Endothelial cell of umbilical vein (primary cell): ENCODE data around the gene TMIE. TPM values are rescaled to one million over a fixed set of nuclear protein-coding genes. Genes with fewer than 3 reads are reported as not detected.

Source experiments
- BruUV-seq: library from RNA; stranded (reverse); fragments of 400-500 nt; replicated peaks from 2 replicates; lab custom pipeline; 2021; lab: Mats Ljungman, UMichigan
- CTCF ChIA-PET: fragments of 300-600, 350-600 bp; sonication (Branson Sonifier 250); formaldehyde crosslinking; loops from one replicate; lab custom pipeline; 2021; ENCODE audit warnings: antibody characterized with exemption, inconsistent platforms; lab: Charles Lee
- POLR2A ChIA-PET: fragments of 300-600, 350-600 bp; sonication (Branson Sonifier 250); formaldehyde crosslinking; loops from one replicate; lab custom pipeline; 2021; ENCODE audit warnings: antibody characterized with exemption, inconsistent platforms; lab: Charles Lee
- DNase-seq: peaks from one replicate; pipeline ENCODE4 v3.0.0-alpha.2; 2011; ENCODE audit warnings: low read depth, low spot score
- FAIRE-seq: peaks from 2 replicates; lab custom pipeline; 2011; peaks lifted over from hg19 to GRCh38; lab: Jason Lieb, UNC
- H2AFZ ChIP-seq: 2 replicates; pipeline ENCODE4 v1.6.0; 2012; ENCODE audit warnings: low read depth, low read length, control low read depth, inconsistent platforms
- H3K27ac ChIP-seq: 2 replicates; pipeline ENCODE4 v1.5.1; 2011; ENCODE audit warnings: low read depth, mild to moderate bottlenecking, control low read depth, low read length, moderate library complexity; ENCODE audit not compliant: insufficient read depth
- H3K27me3 ChIP-seq, 2 experiments: 2 replicates each; pipeline versions ENCODE4 v1.6.0 to v1.6.1; 2011; ENCODE audit warnings: low read length in 2 of 2, mixed read lengths in 1 of 2; ENCODE audit not compliant: control insufficient read depth in 2 of 2, insufficient read depth in 2 of 2
- H3K36me3 ChIP-seq, 2 experiments: 2 replicates in 1 of 2; 3 replicates in 1 of 2; pipeline ENCODE4 v1.5.1; 2011; ENCODE audit warnings: low read length in 2 of 2, mild to moderate bottlenecking in 1 of 2, moderate library complexity in 1 of 2; ENCODE audit not compliant: control insufficient read depth in 2 of 2, insufficient read depth in 2 of 2; ENCODE audit errors: extremely low read depth in 1 of 2
- H3K4me1 ChIP-seq: 3 replicates; pipeline ENCODE4 v1.5.1; 2011; ENCODE audit warnings: mild to moderate bottlenecking, low read length; ENCODE audit not compliant: control insufficient read depth, insufficient read depth; ENCODE audit errors: extremely low read depth
- H3K4me2 ChIP-seq: 2 replicates; pipeline ENCODE4 v1.6.1; 2011; ENCODE audit warnings: low read length, control low read depth, mixed read lengths; ENCODE audit not compliant: insufficient read depth
- H3K4me3 ChIP-seq, 3 experiments: fragments of 200-600 bp in 1 of 3; sonication (generic), shearing (Covaris generic) in 1 of 3; replicated peaks in 1 of 3; 2 replicates each; pipeline ENCODE4 v1.5.1; 2011 to 2016; ENCODE audit warnings: control low read depth in 3 of 3, low read length in 3 of 3, mild to moderate bottlenecking in 2 of 3, inconsistent platforms in 1 of 3, low read depth in 1 of 3, moderate library complexity in 1 of 3; ENCODE audit not compliant: insufficient read depth in 1 of 3
- H3K79me2 ChIP-seq: 2 replicates; pipeline ENCODE4 v1.6.0; 2012; ENCODE audit warnings: low read length, inconsistent platforms; ENCODE audit not compliant: control insufficient read depth, insufficient read depth
- H3K9ac ChIP-seq: replicated peaks from 2 replicates; pipeline ENCODE3; 2011; ENCODE audit warnings: low read length, control low read depth; ENCODE audit not compliant: insufficient read depth; ENCODE audit errors: extremely low read depth
- H3K9me1 ChIP-seq: replicated peaks from 3 replicates; pipeline ENCODE4 v1.6.0; 2011; ENCODE audit warnings: mild to moderate bottlenecking, low read length; ENCODE audit not compliant: control insufficient read depth, insufficient read depth; ENCODE audit errors: extremely low read depth
- H3K9me3 ChIP-seq: replicated peaks from 2 replicates; pipeline ENCODE4 v1.5.1; 2012; ENCODE audit warnings: low read length, inconsistent platforms; ENCODE audit not compliant: control insufficient read depth, insufficient read depth
- H4K20me1 ChIP-seq: replicated peaks from 2 replicates; pipeline ENCODE3; 2011; ENCODE audit warnings: mild to moderate bottlenecking, low read length; ENCODE audit not compliant: control insufficient read depth, insufficient read depth; ENCODE audit errors: extremely low read depth
- CTCF ChIP-seq, 2 donors: IDR thresholded peaks; 1 replicate in 1 of 2; 2 replicates in 1 of 2; pipeline ENCODE4 v1.5.1; 2011; ENCODE audit warnings: low read length in 2 of 2, mild to moderate bottlenecking in 2 of 2, moderate library complexity in 2 of 2, control low read depth in 1 of 2, inconsistent platforms in 1 of 2, low read depth in 1 of 2; ENCODE audit not compliant: insufficient read depth in 1 of 2; ENCODE audit errors: extremely low read depth in 1 of 2
- EZH2 ChIP-seq: IDR thresholded peaks from 2 replicates; pipeline ENCODE4 v1.6.1; 2012; ENCODE audit warnings: borderline replicate concordance, low read depth, mild to moderate bottlenecking, moderate library complexity, low read length, inconsistent platforms; ENCODE audit not compliant: severe bottlenecking
- FOS ChIP-seq: IDR thresholded peaks from 2 replicates; pipeline ENCODE4 v1.6.1; 2011; ENCODE audit warnings: mild to moderate bottlenecking, low read length, moderate library complexity, borderline replicate concordance; ENCODE audit not compliant: insufficient read depth
- GATA2 ChIP-seq: IDR thresholded peaks from 2 replicates; pipeline ENCODE4 v1.7.0; 2011; ENCODE audit warnings: low read depth, mild to moderate bottlenecking, moderate library complexity, mixed read lengths, low read length; ENCODE audit not compliant: insufficient read length, insufficient read depth
- MAX ChIP-seq: IDR thresholded peaks from 2 replicates; pipeline ENCODE4 v1.6.1; 2011; ENCODE audit not compliant: insufficient read depth, insufficient read length
- MYC ChIP-seq: IDR thresholded peaks from one replicate; pipeline ENCODE4 v1.6.1; 2011; ENCODE audit warnings: mild to moderate bottlenecking, low read depth, low read length
- POLR2A ChIP-seq: IDR thresholded peaks from 2 replicates; pipeline ENCODE4 v1.6.1; 2012; ENCODE audit warnings: low read depth, mild to moderate bottlenecking, control low read depth, low read length
- POLR2AphosphoS5 ChIP-seq: IDR thresholded peaks from 2 replicates; pipeline ENCODE4 v1.6.1; 2012; ENCODE audit warnings: low read depth, mild to moderate bottlenecking, control low read depth, low read length, moderate library complexity; ENCODE audit not compliant: insufficient read depth
- dilution Hi-C: fragments of 300-500 bp; cut with MboI; formaldehyde crosslinking; loops from one replicate; pipeline ENCODE4 v1.15.0; 2019; ENCODE audit warnings: low sequenced_read_pairs; ENCODE audit not compliant: extremely low pct_ligation_motif_present
- intact Hi-C: fragments of 100-400 bp; cut with micrococcal nuclease; formaldehyde crosslinking; loops from one replicate; pipeline ENCODE4 v1.10.0; 2022
- polyA plus RNA-seq, 4 experiments: library from polyadenylated mRNA; depleted of rRNA in 3 of 4; stranded (reverse) in 3 of 4; unstranded in 1 of 4; fragments of >200 nt; gene quantifications; 2 replicates each; pipeline versions ENCODE4 v1.2.1 to v1.2.3, GENCODE V29; 2011 to 2012; ENCODE audit warnings: missing spikeins in 1 of 4
- total RNA-seq: library from RNA; stranded (reverse); gene quantifications from 2 replicates; pipeline ENCODE4 v1.2.3, GENCODE V29; 2021

Gene TMIE
- total and polyA plus RNA-seq, 2 donors (not counting 3 experiments of a cell fraction or from before 2014, with no cell fraction given) = 0.15 to 0.27 TPM

GRCh38 chr3:46724424-46724823 is 23.2 kb downstream of the TMIE start:
- Histone ChIP-seq H3K9me1 (no peaks in the 10 kb centered on the region), H3K27ac (no peak overlapping the region), H3K36me3 (no peaks in the 10 kb centered on the region), H3K9me3 (no peaks in the 10 kb centered on the region), H3K4me2 (no peak overlapping the region), H3K4me3 (no peak overlapping the region), H3K27me3 (peaks cover 9 to 11% of the 10 kb centered on the region in 2 experiments), H3K4me1 (no peaks in the 10 kb centered on the region), H3K79me2 (no peaks in the 10 kb centered on the region), H3K9ac (no peak overlapping the region), H2AFZ (no peak overlapping the region), H4K20me1 (no peaks in the 10 kb centered on the region)
- no TSS peak for BruUV-seq
- no peak for FAIRE-seq
- TF ChIP-seq EZH2 (no peak), FOS (no peak), POLR2A (no peak), CTCF (IDR thresholded peaks at IDR 0.05; ENCODE audit: extremely low read depth in 1 of 2, insufficient read depth in 1 of 2, low read depth in 1 of 2, low read length in 2 of 2) (no peak), POLR2AphosphoS5 (no peak), MAX (no peak), MYC (no peak), GATA2 (no peak)
- ChIA-PET CTCF (interaction anchor here (1.0 to 1.3 kb wide), 2 partner anchors 14 to 121 kb away, joined by 3 to 5 read pairs; no protein-coding TSS in a partner anchor), POLR2A (no interaction called here)
- no peak for DNase-seq
- dilution Hi-C loops = no loop called here
- intact Hi-C loops = no loop called here
